Measurements from ENCODE around the gene IRS2. TPM values are rescaled to one million over a fixed set of nuclear protein-coding genes. Genes with fewer than 3 reads are reported as not detected.

IRS2 gene, protein sequence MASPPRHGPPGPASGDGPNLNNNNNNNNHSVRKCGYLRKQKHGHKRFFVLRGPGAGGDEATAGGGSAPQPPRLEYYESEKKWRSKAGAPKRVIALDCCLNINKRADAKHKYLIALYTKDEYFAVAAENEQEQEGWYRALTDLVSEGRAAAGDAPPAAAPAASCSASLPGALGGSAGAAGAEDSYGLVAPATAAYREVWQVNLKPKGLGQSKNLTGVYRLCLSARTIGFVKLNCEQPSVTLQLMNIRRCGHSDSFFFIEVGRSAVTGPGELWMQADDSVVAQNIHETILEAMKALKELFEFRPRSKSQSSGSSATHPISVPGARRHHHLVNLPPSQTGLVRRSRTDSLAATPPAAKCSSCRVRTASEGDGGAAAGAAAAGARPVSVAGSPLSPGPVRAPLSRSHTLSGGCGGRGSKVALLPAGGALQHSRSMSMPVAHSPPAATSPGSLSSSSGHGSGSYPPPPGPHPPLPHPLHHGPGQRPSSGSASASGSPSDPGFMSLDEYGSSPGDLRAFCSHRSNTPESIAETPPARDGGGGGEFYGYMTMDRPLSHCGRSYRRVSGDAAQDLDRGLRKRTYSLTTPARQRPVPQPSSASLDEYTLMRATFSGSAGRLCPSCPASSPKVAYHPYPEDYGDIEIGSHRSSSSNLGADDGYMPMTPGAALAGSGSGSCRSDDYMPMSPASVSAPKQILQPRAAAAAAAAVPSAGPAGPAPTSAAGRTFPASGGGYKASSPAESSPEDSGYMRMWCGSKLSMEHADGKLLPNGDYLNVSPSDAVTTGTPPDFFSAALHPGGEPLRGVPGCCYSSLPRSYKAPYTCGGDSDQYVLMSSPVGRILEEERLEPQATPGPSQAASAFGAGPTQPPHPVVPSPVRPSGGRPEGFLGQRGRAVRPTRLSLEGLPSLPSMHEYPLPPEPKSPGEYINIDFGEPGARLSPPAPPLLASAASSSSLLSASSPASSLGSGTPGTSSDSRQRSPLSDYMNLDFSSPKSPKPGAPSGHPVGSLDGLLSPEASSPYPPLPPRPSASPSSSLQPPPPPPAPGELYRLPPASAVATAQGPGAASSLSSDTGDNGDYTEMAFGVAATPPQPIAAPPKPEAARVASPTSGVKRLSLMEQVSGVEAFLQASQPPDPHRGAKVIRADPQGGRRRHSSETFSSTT (N-terminal part only)
- total RNA-seq (2014; rRNA removed; shearing (Covaris generic)) = 12.4 and 14.5 TPM in 2 replicates
- polyA plus RNA-seq (2016; fragmentation: Nextera tagmentation; extraction: Ambion mirVana) = 3.6 and 4.0 TPM in 2 replicates
- long read RNA-seq, partial matches to known transcripts = 0 of 1 reads
- long read RNA-seq, other reads (novel, unspliced or antisense) = 1 of 1 reads

GRCh38 chr13:109786457-109787134 is at the start of gene IRS2:
IRS2 (minus strand) TSS chr13:109786583; CDS start chr13:109786053, 530 bp downstream.
- H2AFZ ChIP-seq = peak within 1 kb of the TSS; percentile 70
- H3K4me3 ChIP-seq = peak within 1 kb of the TSS; percentile 81
- H4K20me1 ChIP-seq (replicated peaks; ENCODE audit: insufficient read depth) = peaks cover under 1% of the 10 kb centered on the region
- no peaks in the 10 kb centered on the region for H3K36me3 ChIP-seq (ENCODE audit: insufficient read depth)
- DNase-seq (ENCODE audit: low spot score) (peak; percentile 93), ATAC-seq (peak; percentile 30)
- no peak within 1 kb of the TSS for H3K27ac Mint-ChIP-seq
- peaks cover 4% of the 10 kb centered on the region; the same call in 1 of the 2 replicates for H3K27me3 ChIP-seq (ENCODE audit: insufficient read depth)
- peaks cover 1% of the 10 kb centered on the region for H3K27me3 Mint-ChIP-seq (ENCODE audit: insufficient read depth, low read depth, poor library complexity)
- H3K36me3 Mint-ChIP-seq (ENCODE audit: low read depth) = peaks cover 5% of the 10 kb centered on the region; the same call in 2 of the 3 replicates
- no peaks in the 10 kb centered on the region for H3F3A ChIP-seq (replicated peaks; ENCODE audit: low read depth)
- peak within 1 kb of the TSS; percentile 84 for H3K4me2 ChIP-seq
- H3K4me1 Mint-ChIP-seq = peaks cover 16% of the 10 kb centered on the region
- H3K9me3 Mint-ChIP-seq = no peaks in the 10 kb centered on the region
- peaks cover 9% of the 10 kb centered on the region for H3K79me2 ChIP-seq (replicated peaks; ENCODE audit: insufficient read depth)
- no peaks in the 10 kb centered on the region for H3K9me2 ChIP-seq (ENCODE audit: insufficient read depth)
- H3K4me1 ChIP-seq (ENCODE audit: insufficient read depth) = peaks cover 5% of the 10 kb centered on the region; the same call in 1 of the 2 replicates
- peak within 1 kb of the TSS; percentile 84; the same call in 1 of the 2 replicates for H3K27ac ChIP-seq (ENCODE audit: low read depth)
- H3K4me3 Mint-ChIP-seq = peak within 1 kb of the TSS; percentile 81
- TF ChIP-seq, protein P1, sequence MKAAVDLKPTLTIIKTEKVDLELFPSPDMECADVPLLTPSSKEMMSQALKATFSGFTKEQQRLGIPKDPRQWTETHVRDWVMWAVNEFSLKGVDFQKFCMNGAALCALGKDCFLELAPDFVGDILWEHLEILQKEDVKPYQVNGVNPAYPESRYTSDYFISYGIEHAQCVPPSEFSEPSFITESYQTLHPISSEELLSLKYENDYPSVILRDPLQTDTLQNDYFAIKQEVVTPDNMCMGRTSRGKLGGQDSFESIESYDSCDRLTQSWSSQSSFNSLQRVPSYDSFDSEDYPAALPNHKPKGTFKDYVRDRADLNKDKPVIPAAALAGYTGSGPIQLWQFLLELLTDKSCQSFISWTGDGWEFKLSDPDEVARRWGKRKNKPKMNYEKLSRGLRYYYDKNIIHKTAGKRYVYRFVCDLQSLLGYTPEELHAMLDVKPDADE (IDR thresholded peaks at IDR 0.05) = no peak
- TF ChIP-seq EZH2 (IDR thresholded peaks at IDR 0.05; ENCODE audit: low read depth, unreplicated experiment) (no peak), STAT1 (IDR thresholded peaks at IDR 0.05; ENCODE audit: unreplicated experiment) (no peak), ZNF331 (CRISPR knock-in tag; IDR thresholded peaks at IDR 0.05; ENCODE audit: low read depth) (no peak), POLR2AphosphoS5 (IDR thresholded peaks at IDR 0.05; ENCODE audit: low read depth) (peak; percentile 85), EZH2phosphoT487 (IDR thresholded peaks at IDR 0.05; ENCODE audit: unreplicated experiment) (no peak), JUNB (IDR thresholded peaks at IDR 0.05; ENCODE audit: unreplicated experiment) (no peak), NANOG (IDR thresholded peaks at IDR 0.05; ENCODE audit: borderline replicate concordance) (no peak)
- TF ChIP-seq, protein P2, sequence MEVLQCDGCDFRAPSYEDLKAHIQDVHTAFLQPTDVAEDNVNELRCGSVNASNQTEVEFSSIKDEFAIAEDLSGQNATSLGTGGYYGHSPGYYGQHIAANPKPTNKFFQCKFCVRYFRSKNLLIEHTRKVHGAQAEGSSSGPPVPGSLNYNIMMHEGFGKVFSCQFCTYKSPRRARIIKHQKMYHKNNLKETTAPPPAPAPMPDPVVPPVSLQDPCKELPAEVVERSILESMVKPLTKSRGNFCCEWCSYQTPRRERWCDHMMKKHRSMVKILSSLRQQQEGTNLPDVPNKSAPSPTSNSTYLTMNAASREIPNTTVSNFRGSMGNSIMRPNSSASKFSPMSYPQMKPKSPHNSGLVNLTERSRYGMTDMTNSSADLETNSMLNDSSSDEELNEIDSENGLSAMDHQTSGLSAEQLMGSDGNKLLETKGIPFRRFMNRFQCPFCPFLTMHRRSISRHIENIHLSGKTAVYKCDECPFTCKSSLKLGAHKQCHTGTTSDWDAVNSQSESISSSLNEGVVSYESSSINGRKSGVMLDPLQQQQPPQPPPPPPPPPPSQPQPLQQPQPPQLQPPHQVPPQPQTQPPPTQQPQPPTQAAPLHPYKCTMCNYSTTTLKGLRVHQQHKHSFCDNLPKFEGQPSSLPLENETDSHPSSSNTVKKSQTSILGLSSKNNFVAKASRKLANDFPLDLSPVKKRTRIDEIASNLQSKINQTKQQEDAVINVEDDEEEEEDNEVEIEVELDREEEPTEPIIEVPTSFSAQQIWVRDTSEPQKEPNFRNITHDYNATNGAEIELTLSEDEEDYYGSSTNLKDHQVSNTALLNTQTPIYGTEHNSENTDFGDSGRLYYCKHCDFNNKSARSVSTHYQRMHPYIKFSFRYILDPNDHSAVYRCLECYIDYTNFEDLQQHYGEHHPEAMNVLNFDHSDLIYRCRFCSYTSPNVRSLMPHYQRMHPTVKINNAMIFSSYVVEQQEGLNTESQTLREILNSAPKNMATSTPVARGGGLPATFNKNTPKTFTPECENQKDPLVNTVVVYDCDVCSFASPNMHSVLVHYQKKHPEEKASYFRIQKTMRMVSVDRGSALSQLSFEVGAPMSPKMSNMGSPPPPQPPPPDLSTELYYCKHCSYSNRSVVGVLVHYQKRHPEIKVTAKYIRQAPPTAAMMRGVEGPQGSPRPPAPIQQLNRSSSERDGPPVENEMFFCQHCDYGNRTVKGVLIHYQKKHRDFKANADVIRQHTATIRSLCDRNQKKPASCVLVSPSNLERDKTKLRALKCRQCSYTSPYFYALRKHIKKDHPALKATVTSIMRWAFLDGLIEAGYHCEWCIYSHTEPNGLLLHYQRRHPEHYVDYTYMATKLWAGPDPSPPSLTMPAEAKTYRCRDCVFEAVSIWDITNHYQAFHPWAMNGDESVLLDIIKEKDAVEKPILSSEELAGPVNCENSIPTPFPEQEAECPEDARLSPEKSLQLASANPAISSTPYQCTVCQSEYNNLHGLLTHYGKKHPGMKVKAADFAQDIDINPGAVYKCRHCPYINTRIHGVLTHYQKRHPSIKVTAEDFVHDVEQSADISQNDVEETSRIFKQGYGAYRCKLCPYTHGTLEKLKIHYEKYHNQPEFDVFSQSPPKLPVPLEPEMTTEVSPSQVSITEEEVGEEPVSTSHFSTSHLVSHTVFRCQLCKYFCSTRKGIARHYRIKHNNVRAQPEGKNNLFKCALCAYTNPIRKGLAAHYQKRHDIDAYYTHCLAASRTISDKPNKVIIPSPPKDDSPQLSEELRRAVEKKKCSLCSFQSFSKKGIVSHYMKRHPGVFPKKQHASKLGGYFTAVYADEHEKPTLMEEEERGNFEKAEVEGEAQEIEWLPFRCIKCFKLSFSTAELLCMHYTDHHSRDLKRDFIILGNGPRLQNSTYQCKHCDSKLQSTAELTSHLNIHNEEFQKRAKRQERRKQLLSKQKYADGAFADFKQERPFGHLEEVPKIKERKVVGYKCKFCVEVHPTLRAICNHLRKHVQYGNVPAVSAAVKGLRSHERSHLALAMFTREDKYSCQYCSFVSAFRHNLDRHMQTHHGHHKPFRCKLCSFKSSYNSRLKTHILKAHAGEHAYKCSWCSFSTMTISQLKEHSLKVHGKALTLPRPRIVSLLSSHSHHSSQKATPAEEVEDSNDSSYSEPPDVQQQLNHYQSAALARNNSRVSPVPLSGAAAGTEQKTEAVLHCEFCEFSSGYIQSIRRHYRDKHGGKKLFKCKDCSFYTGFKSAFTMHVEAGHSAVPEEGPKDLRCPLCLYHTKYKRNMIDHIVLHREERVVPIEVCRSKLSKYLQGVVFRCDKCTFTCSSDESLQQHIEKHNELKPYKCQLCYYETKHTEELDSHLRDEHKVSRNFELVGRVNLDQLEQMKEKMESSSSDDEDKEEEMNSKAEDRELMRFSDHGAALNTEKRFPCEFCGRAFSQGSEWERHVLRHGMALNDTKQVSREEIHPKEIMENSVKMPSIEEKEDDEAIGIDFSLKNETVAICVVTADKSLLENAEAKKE (CRISPR knock-in tag; IDR thresholded peaks at IDR 0.05) = no peak
- TF ChIP-seq, protein P3, sequence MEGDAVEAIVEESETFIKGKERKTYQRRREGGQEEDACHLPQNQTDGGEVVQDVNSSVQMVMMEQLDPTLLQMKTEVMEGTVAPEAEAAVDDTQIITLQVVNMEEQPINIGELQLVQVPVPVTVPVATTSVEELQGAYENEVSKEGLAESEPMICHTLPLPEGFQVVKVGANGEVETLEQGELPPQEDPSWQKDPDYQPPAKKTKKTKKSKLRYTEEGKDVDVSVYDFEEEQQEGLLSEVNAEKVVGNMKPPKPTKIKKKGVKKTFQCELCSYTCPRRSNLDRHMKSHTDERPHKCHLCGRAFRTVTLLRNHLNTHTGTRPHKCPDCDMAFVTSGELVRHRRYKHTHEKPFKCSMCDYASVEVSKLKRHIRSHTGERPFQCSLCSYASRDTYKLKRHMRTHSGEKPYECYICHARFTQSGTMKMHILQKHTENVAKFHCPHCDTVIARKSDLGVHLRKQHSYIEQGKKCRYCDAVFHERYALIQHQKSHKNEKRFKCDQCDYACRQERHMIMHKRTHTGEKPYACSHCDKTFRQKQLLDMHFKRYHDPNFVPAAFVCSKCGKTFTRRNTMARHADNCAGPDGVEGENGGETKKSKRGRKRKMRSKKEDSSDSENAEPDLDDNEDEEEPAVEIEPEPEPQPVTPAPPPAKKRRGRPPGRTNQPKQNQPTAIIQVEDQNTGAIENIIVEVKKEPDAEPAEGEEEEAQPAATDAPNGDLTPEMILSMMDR (conservative IDR thresholded peaks at IDR 0.05; ENCODE audit: low read depth in 2 of 2) = no peak

Measured in GM23338 (cell line).